Thyroid gland (tissue), 4 donors: Measurements from ENCODE around the gene GRAMD2B. TPM values are rescaled to one million over a fixed set of nuclear protein-coding genes. Genes with fewer than 3 reads are reported as not detected.

Experiments
- DNase-seq, 2 donors: peaks; one replicate each; pipeline ENCODE4 v3.0.0-alpha.2; 2019
- H3K27ac ChIP-seq, 3 donors: fragments of 200-600 bp; sonication (generic); 1 replicate in 2 of 3; 2 replicates in 1 of 3; pipeline ENCODE4 v1.5.1; 2016 to 2019; ENCODE audit warnings: mild to moderate bottlenecking in 1 of 3, moderate library complexity in 1 of 3
- H3K27me3 ChIP-seq: fragments of 200-600 bp; sonication (generic); one replicate; pipeline ENCODE4 v1.5.1; 2019
- H3K36me3 ChIP-seq, 2 donors: fragments of 200-600 bp; sonication (generic); one replicate each; pipeline ENCODE4 v1.5.1; 2016 to 2019
- H3K4me1 ChIP-seq, 2 donors: fragments of 200-600 bp; sonication (generic); one replicate each; pipeline ENCODE4 v1.5.1; 2017 to 2019
- H3K4me3 ChIP-seq, 3 donors: fragments of 200-600 bp; sonication (generic); replicated peaks in 1 of 3; 1 replicate in 2 of 3; 2 replicates in 1 of 3; pipeline ENCODE4 v1.5.1; 2016; ENCODE audit warnings: mild to moderate bottlenecking in 1 of 3
- H3K9me3 ChIP-seq: fragments of 200-600 bp; sonication (generic); one replicate; pipeline ENCODE4 v1.5.1; 2017
- CTCF ChIP-seq, 6 experiments: fragments of 200-600 bp in 3 of 6; fragments of 450-650 bp in 3 of 6; sonication (generic) in 3 of 6; IDR thresholded peaks; one replicate each; pipeline ENCODE4 v1.5.1; 2016 to 2019; ENCODE audit warnings: antibody characterized with exemption in 6 of 6, mild to moderate bottlenecking in 2 of 6, inconsistent platforms in 1 of 6, moderate library complexity in 1 of 6
- POLR2A ChIP-seq, 2 donors: fragments of 450-650 bp; IDR thresholded peaks; one replicate each; pipeline ENCODE4 v1.6.1; 2017; ENCODE audit warnings: antibody characterized with exemption in 2 of 2, mild to moderate bottlenecking in 2 of 2, moderate library complexity in 1 of 2
- WGBS, 2 donors: methylation state at CpG; one replicate each; pipeline ENCODE4 v1.1.5; 2017; 5-methylcytosine and 5-hydroxymethylcytosine counted together
- intact Hi-C: fragments of 100-400 bp; cut with DNase I; formaldehyde crosslinking; loops from one replicate; pipeline ENCODE4 v1.15.1; 2023
- total RNA-seq, 4 donors: library from RNA; depleted of rRNA; stranded (reverse); fragments of >200 nt; gene quantifications; one replicate each; pipeline ENCODE4 v1.2.3, GENCODE V29; 2016

The GRAMD2B gene
- total RNA-seq, 4 donors from 2014 or later: 68.1 to 115 (median 105) TPM

DNA sequence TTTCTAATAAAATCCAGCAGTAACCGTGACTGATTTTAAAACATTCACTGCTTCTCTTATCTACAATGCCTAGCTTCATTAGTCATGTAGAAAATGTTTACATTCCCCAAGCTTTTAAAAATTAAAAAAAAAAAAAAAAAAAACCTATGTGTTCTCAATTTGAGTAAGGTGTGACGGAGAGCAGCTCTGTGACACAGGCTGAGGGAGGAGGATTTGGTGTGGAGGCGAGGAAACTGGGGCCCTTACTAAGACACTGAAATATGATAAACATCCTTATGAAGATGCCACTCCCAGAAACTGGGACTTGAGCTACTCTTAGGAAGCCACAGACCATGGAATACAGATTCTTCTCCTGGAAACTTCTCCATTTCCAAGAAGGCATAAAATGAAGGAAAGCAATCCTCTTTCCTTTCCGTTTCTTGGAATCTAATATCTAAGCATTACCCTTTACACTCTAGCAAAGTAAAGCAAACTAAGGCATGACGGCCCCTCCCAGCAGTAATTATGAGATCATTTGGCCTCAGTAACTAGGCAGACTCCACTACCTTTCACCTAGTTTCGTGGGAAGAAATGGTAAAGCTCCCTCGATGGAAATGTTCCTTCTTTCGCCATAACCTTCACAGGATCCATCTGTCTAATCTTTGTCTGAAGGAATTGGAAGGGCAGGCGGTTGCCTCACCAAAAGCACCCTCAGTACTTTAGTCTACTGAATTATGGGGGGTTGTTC, 23.5 kb downstream of the GRAMD2B start:
- Histone ChIP-seq H3K27me3 (no peaks in the 10 kb centered on the region), H3K4me3 (no peak overlapping the region), H3K4me1 (peaks cover 54 to 83% of the 10 kb centered on the region in 2 donors), H3K27ac (peak overlapping the region; percentile 89 to 95 (median 93)), H3K36me3 (no peaks in the 10 kb centered on the region), H3K9me3 (no peaks in the 10 kb centered on the region)
- DNase-seq: peak; percentile 51 to 53
- 50 to 56% methylated on average over 9 of the region's 9 CpGs for WGBS, 2 donors
- intact Hi-C loops: loop anchor here (10.0 kb wide), 1 partner anchor 78 kb away; no protein-coding TSS in a partner anchor
- TF ChIP-seq CTCF (IDR thresholded peaks at IDR 0.05): no peak
- peak in 1 of 2 donors; percentile 35 for TF ChIP-seq POLR2A (IDR thresholded peaks at IDR 0.05)

DNA sequence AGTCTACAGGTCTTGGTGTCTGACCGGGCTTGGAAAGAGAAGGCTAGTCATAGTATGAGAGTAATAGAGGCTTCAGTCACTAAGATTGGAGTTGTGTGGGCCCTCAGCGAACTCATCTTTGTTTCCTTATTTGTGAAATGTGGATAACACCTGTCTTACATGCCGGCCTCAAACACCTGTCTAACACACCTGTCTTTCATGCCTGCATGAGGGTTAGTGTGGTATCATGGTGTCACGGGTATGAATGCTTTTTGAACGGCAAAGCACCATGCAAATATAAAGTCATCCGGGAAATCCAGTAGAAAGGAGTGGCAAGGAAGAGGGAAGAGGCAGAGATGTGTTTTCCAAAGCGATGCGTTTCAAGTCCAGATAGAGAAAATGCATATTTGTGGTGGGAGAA, 25.5 kb downstream of the GRAMD2B start:
- Histone ChIP-seq H3K36me3 (no peaks in the 10 kb centered on the region), H3K4me3 (no peak overlapping the region), H3K4me1 (peaks cover 43 to 84% of the 10 kb centered on the region in 2 donors), H3K27ac (peak overlapping the region; percentile 87 to 95 (median 93)), H3K27me3 (no peaks in the 10 kb centered on the region), H3K9me3 (no peaks in the 10 kb centered on the region)
- no peak for TF ChIP-seq CTCF (IDR thresholded peaks at IDR 0.05)
- no peak for TF ChIP-seq POLR2A (IDR thresholded peaks at IDR 0.05)
- no peak for DNase-seq
- 90 to 95% methylated on average over 8 of the region's 8 CpGs for WGBS, 2 donors
- intact Hi-C loops: loop anchor here (10.0 kb wide), 1 partner anchor 76 kb away; no protein-coding TSS in a partner anchor

DNA sequence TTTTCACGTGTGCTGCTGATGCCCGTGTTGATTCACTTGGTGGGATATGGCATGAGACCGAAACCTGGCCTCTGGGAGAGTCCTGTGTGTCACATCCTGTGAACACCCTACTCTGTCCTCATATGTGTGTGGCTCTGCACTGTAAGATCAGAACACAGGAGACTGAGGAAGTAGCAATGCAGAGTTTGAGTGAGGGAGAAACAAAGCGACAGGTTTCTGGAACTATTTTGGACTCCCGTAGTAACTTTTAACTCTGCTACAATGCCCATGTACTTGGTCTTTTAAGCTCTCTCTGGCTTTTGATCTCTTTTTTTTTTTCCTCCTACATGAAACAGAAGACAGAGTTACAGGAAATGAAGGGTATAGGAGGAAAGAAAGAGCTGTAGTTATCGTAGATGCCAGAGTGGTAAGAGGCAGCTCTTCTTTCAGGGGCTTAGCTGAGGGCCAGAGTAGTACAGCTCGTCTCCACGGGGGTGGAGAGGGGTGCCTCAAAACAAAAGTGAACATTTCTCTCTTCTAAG, 26.6 kb downstream of the GRAMD2B start:
- no peaks in the 10 kb centered on the region for H3K27me3 ChIP-seq
- H3K9me3 ChIP-seq: no peaks in the 10 kb centered on the region
- H3K4me1 ChIP-seq: peaks cover 52 to 85% of the 10 kb centered on the region in 2 donors
- H3K27ac ChIP-seq: peak overlapping the region; percentile 87 to 95 (median 93)
- peak in 1 of 2 donors; percentile 32 for DNase-seq
- H3K36me3 ChIP-seq: no peaks in the 10 kb centered on the region
- H3K4me3 ChIP-seq: no peak overlapping the region
- intact Hi-C loops: loop anchor here (10.0 kb wide), 1 partner anchor 75 kb away; no protein-coding TSS in a partner anchor
- 26 to 35% methylated on average over 8 of the region's 8 CpGs for WGBS, 2 donors
- TF ChIP-seq POLR2A (IDR thresholded peaks at IDR 0.05) (peak in 1 of 2 donors; percentile 48), CTCF (IDR thresholded peaks at IDR 0.05) (no peak)

- WGBS, 2 donors: 77 to 90% methylated on average over 5 of the region's 5 CpGs
- Histone ChIP-seq H3K36me3 (no peaks in the 10 kb centered on the region), H3K9me3 (no peaks in the 10 kb centered on the region), H3K4me3 (no peak overlapping the region), H3K27me3 (no peaks in the 10 kb centered on the region), H3K27ac (peak overlapping the region; percentile 87 to 95 (median 93)), H3K4me1 (peaks cover 56 to 85% of the 10 kb centered on the region in 2 donors)
- intact Hi-C loops: no loop called here
- no peak for TF ChIP-seq CTCF (IDR thresholded peaks at IDR 0.05)
- TF ChIP-seq POLR2A (IDR thresholded peaks at IDR 0.05): no peak
- no peak for DNase-seq
Measured at GRCh38 chr5:126450346-126450745, 27.1 kb downstream of the GRAMD2B start.

- TF ChIP-seq POLR2A (IDR thresholded peaks at IDR 0.05): no peak
- Histone ChIP-seq H3K4me3 (no peak overlapping the region), H3K4me1 (peaks cover 50 to 83% of the 10 kb centered on the region in 2 donors), H3K27me3 (no peaks in the 10 kb centered on the region), H3K27ac (peak overlapping the region in 2 of 3 donors; percentile 93 to 95), H3K36me3 (no peaks in the 10 kb centered on the region), H3K9me3 (no peaks in the 10 kb centered on the region)
- intact Hi-C loops: no loop called here
- WGBS, 2 donors: 59 to 77% methylated on average over 5 of the region's 5 CpGs
- no peak for DNase-seq
Measured at GRCh38 chr5:126450907-126451306, 27.7 kb downstream of the GRAMD2B start.
